ENCODE measurements around the gene FGFBP1. TPM values are rescaled to one million over a fixed set of nuclear protein-coding genes. Genes with fewer than 3 reads are reported as not detected.

The FGFBP1 gene
- total RNA-seq, 1 donor from 2014 or later = 0.26 TPM

Other genes starting within 250 kb of the FGFBP1 start
- gene BST1, start 235.7 kb downstream of the FGFBP1 start, total RNA-seq = 21.8 TPM
- gene CD38, start 160.4 kb downstream of the FGFBP1 start, total RNA-seq = 30.4 TPM
- 16.3 TPM for gene FGFBP2, start 24.4 kb upstream of the FGFBP1 start, total RNA-seq
- gene PROM1, start 145.3 kb upstream of the FGFBP1 start, total RNA-seq = 0.35 TPM

Measured in mesenteric fat pad (tissue), 1 donor.